ENCODE results near the gene GJE1.

Gene GJE1

GRCh38 chr6:142178129-142178528 lies 45.4 kb downstream of the GJE1 start:
- TF ChIP-seq CTCF (IDR thresholded peaks at IDR 0.05; ENCODE audit: control insufficient read depth, insufficient read depth, low read depth, low read length, missing control alignments), result no peak
- no peak overlapping the region for H3K4me3 ChIP-seq (ENCODE audit: control insufficient read depth, low read depth, low read length)
- DNase-seq (ENCODE audit: low read depth), result no peak

DNA sequence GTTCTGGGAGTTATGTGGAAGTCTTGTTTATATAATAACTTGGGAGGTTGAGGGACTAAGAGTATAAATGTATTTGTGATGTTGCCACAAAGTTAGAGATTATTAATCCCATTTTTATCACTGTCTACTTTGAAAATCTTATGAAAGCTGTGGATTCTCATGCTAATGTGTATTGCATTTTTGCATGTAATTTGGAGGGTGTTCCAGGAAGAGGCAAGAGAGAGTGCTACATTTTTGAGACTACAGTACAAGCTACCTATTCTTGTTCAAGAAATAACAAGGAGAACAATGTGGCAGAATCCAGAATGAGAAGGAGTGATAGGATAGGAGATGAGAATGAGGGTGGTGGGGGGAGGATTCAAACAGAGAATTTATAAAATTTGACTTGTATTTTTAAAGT lies 49.3 kb downstream of the GJE1 start:
- H3K4me3 ChIP-seq (ENCODE audit: control insufficient read depth, low read depth, low read length), result no peak overlapping the region
- no peak for TF ChIP-seq CTCF (IDR thresholded peaks at IDR 0.05; ENCODE audit: control insufficient read depth, insufficient read depth, low read depth, low read length, missing control alignments)
- DNase-seq (ENCODE audit: low read depth), result no peak

GRCh38 chr6:142183351-142183750 lies 50.6 kb downstream of the GJE1 start:
- no peak for DNase-seq (ENCODE audit: low read depth)
- TF ChIP-seq CTCF (IDR thresholded peaks at IDR 0.05; ENCODE audit: control insufficient read depth, insufficient read depth, low read depth, low read length, missing control alignments), result no peak
- no peak overlapping the region for H3K4me3 ChIP-seq (ENCODE audit: control insufficient read depth, low read depth, low read length)

DNA sequence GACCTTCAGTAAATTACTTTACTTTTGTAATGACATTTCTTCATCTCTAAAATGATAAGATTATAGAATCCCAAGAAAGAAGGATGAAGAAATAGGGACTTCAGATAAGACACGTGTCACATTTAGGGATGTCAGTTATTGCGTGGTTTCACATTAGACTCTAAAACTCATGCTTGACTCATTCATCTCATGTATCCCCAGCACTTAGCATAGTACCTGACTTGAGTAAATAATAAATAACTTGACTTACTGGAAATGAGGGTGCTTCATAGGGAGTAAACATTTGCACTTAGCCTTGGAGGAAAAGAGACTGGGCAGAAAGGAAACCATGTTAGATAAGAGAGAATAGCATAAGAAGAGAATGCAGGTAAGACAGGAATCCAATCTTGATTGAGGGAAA lies 51.6 kb downstream of the GJE1 start:
- H3K4me3 ChIP-seq (ENCODE audit: control insufficient read depth, low read depth, low read length), result no peak overlapping the region
- no peak for TF ChIP-seq CTCF (IDR thresholded peaks at IDR 0.05; ENCODE audit: control insufficient read depth, insufficient read depth, low read depth, low read length, missing control alignments)
- no peak for DNase-seq (ENCODE audit: low read depth)

Data from AG09309 (cell line).